Measurements from ENCODE around the gene TNNT3. TPM values are rescaled to one million over a fixed set of nuclear protein-coding genes. Genes with fewer than 3 reads are reported as not detected.
"Not testable (repeated sequence)": the region's sequence is repeated elsewhere in the genome, so short reads cannot be mapped to it uniquely, and the experiment has no call there.

Gene TNNT3
- total RNA-seq, 1 experiment from 2014 or later = 2.3 TPM

GRCh38 chr11:1878137-1879031, 41.1 kb upstream of the TNNT3 start:
- H3K4me3 ChIP-seq = no peak overlapping the region
- H3K27me3 ChIP-seq = no peaks in the 10 kb centered on the region
- peak in 1 of 2 experiments; percentile 12 for DNase-seq
- H3K27ac ChIP-seq = no peak overlapping the region; the same call in 1 of the 2 replicates
- H3K4me1 ChIP-seq = peaks cover 33% of the 10 kb centered on the region
- H3K36me3 ChIP-seq = no peaks in the 10 kb centered on the region
- H3K9me3 ChIP-seq (replicated peaks) = no peaks in the 10 kb centered on the region

DNA sequence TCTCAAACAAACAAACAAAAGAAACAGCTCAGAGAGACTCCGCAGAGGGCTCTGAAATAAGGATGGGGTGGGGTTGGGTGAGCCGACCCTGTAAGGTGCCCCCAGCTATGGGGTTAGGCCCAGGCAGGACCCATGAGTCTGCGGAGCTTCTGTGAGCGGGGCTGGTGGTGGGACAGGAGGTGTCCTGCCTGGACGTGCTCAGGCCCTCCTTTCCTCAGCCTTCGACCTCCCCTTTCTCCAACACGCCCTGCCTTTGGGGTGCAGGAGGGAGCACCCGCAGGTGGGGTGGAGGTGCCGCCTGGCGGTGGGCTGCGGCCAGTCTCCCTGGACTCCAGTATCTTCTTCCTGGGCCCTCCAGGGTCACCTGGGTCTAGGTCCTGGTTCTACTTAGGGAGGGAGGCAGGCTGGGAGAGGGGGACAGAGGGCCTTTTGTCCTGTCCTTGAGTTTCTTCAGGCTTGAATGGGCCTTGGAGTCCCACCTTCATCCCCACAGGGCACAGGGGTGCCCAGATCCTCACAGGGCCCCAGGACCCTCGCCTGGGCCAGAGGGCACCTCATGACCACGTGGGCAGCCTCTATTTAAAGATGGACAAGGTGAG, 40.1 kb upstream of the TNNT3 start:
- DNase-seq = no peak
- H3K4me1 ChIP-seq = peaks cover 33% of the 10 kb centered on the region

DNA sequence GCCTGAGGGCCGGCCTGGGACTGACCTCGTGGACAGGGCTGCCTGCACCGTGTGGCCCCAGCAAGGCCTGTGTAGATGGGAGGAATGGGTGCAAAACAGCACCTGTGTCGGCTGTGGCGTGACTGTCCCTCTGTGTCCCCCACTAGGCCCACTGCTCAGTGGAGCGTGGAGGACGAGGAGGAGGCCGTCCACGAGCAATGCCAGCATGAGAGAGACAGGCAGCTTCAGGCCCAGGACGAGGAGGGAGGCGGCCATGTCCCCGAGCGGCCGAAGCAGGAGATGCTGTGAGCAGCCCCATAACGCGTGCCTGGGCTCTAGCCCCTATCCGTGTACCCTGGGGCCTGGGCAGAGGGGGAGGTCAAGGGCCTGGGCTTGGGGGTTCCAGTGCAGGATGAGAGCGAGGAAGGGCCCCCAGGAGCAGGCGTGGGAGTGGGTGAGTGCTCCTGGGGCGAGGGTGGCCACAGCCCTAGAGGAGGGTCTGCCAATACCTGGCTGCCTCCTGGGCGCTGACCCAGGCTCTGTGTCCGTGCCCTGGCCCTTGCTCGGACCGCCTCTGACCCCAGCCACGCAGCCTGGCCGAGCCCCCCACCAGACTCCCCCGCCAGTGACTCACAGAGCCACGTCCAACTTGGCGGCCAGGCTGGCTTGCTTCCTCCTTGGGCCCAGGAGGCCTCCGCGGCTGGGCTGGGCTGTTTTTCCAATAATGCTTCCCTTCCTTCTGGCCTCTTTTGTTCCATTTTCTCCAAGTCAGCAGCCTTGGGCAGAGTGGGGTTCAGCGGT, 39.4 kb upstream of the TNNT3 start:
- Histone ChIP-seq H3K27ac (0 out of 2 replicates have a peak overlapping the region, but pooled peaks have one; percentile 4), H3K36me3 (no peaks in the 10 kb centered on the region), H3K27me3 (no peaks in the 10 kb centered on the region), H3K4me1 (peaks cover 29% of the 10 kb centered on the region), H3K4me3 (no peak overlapping the region), H3K9me3 (replicated peaks) (no peaks in the 10 kb centered on the region)
- DNase-seq = no peak

More for the DNA sequence above, 40.1 kb upstream of the TNNT3 start:
- Histone ChIP-seq H3K27me3 (no peaks in the 10 kb centered on the region), H3K27ac (no peak overlapping the region), H3K9me3 (replicated peaks) (no peaks in the 10 kb centered on the region), H3K36me3 (no peaks in the 10 kb centered on the region), H3K4me3 (no peak overlapping the region)

DNA sequence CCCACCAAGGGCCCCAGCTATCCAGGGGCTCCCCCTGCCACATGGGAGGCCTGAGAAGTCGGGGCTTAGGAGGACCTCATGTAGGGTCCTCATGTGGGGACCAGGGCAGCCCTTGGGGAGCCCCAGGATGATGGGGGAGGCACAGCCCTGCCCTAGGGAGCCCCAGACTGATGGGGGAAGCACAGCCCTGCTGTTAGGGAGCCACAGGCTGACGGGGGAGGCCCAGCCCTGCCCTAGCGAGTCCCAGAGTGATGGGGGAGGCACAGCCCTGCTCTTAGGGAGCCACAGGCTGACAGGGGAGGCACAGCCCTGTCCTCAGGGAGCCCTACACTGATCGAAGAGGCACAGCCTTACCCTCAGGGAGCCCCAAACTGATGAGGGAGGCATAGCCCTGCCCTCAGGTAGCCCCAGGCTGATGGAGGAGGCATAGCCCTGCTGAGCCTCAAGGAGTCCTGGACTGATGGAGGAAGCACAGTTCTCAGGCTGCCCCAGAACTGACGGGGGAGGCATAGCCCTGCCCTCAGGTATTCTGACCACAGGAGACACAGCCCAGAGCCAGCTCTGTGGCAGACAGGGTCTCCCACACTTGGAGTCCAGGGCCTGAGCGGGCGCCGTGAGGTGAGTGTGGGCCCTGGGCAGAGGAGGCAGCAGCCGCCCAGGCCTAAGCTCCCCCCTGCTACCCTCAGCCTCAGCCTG, 38.6 kb upstream of the TNNT3 start:
- no peak for DNase-seq
- Histone ChIP-seq H3K27ac (0 out of 2 replicates have a peak overlapping the region, but pooled peaks have one; percentile 4), H3K4me3 (no peak overlapping the region), H3K27me3 (no peaks in the 10 kb centered on the region), H3K9me3 (replicated peaks) (no peaks in the 10 kb centered on the region), H3K36me3 (no peaks in the 10 kb centered on the region), H3K4me1 (peaks cover 26% of the 10 kb centered on the region)

- Histone ChIP-seq H3K9me3 (replicated peaks) (no peaks in the 10 kb centered on the region), H3K27ac (peak overlapping the region; percentile 11; the same call in 1 of the 2 replicates), H3K4me3 (no peak overlapping the region), H3K4me1 (peaks cover 23% of the 10 kb centered on the region), H3K36me3 (no peaks in the 10 kb centered on the region), H3K27me3 (no peaks in the 10 kb centered on the region)
- DNase-seq = peak; percentile 50 to 57
Measured at GRCh38 chr11:1881442-1882264, 37.9 kb upstream of the TNNT3 start.

DNA sequence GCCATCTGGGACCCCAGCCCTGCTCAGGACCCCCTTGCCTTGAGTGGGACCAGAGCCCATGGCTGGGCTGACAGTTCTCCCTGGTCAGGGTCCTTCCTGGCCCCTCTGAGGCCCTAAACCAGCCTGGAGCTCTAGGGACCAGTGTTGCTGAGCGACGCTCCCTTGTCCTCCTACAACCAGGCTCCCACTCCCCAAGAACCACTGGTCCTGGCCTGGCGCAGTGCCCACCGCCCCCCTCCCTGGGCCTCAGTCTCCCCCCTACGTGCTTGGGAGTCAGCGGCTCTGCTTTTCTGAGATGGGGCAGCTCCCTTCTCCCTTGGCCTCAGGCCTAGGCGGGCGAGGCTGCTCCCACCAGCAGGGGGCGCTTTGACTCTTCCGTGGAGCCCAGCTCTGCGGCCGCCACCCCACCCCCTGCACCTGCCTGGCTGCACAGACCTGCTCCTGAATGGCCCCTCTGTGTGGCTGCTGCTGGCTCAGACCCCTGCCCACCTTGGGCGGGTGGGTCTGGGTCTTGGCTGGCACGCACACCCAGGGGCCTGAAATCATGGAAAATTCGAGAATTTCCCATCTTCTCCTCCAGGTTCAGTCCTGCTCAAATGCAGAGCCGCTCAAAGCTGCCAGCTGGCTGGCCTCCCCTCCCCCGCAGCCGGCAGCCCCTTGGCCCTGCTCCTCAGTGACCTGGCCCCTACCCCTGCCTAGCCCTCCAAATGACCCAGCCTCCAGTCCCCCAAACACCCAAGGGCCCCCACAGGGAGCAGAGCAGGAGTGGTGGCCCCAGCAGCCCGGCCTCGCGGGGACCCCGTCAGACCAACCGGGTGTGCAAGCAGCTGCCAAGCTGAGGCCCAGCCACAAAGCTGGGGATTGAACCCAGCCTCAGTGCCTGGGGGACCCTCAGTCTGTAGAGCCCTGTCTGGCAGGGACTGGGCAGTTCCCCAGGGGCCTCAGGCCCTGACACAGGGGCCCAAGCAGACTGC, 37.0 kb upstream of the TNNT3 start:
- Histone ChIP-seq H3K9me3 (replicated peaks) (no peaks in the 10 kb centered on the region), H3K4me3 (no peak overlapping the region), H3K27me3 (no peaks in the 10 kb centered on the region), H3K4me1 (peaks cover 19% of the 10 kb centered on the region), H3K36me3 (no peaks in the 10 kb centered on the region), H3K27ac (peak overlapping the region; percentile 11; the same call in 1 of the 2 replicates)
- DNase-seq = peak; percentile 82 to 89

- Histone ChIP-seq H3K27me3 (no peaks in the 10 kb centered on the region), H3K27ac (no peak overlapping the region), H3K36me3 (no peaks in the 10 kb centered on the region), H3K4me3 (no peak overlapping the region), H3K9me3 (replicated peaks) (no peaks in the 10 kb centered on the region), H3K4me1 (peaks cover 12% of the 10 kb centered on the region)
- DNase-seq = no peak
Measured at GRCh38 chr11:1883346-1884302, 35.9 kb upstream of the TNNT3 start.

GRCh38 chr11:1884303-1884700, 35.2 kb upstream of the TNNT3 start:
- Histone ChIP-seq H3K27ac (no peak overlapping the region), H3K9me3 (replicated peaks) (no peaks in the 10 kb centered on the region), H3K4me1 (peaks cover 12% of the 10 kb centered on the region), H3K4me3 (no peak overlapping the region), H3K27me3 (no peaks in the 10 kb centered on the region), H3K36me3 (no peaks in the 10 kb centered on the region)
- DNase-seq = no peak

DNA sequence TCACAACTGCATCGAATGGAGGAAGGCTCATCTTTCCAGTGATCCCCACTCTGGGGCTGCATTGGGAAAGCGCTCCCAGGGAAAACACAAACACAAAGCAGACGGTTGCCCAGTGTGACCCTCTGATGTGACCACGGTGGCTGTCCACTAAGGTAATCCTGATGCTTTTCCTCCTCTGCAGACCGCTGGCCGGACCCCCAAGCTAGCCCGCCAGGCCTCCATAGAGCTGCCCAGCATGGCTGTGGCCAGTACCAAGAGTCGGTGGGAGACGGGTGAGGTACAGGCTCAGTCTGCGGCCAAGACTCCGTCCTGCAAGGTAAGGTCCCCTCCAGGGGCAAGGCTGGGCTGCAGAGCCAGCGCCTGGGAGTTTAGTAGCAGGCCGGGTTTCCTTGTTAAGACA, 33.0 kb upstream of the TNNT3 start:
- DNase-seq; H3K9me3 ChIP-seq (replicated peaks); H3K4me3 ChIP-seq; H3K27me3 ChIP-seq; H3K36me3 ChIP-seq; H3K4me1 ChIP-seq; H3K27ac ChIP-seq: not testable (repeated sequence)

DNA sequence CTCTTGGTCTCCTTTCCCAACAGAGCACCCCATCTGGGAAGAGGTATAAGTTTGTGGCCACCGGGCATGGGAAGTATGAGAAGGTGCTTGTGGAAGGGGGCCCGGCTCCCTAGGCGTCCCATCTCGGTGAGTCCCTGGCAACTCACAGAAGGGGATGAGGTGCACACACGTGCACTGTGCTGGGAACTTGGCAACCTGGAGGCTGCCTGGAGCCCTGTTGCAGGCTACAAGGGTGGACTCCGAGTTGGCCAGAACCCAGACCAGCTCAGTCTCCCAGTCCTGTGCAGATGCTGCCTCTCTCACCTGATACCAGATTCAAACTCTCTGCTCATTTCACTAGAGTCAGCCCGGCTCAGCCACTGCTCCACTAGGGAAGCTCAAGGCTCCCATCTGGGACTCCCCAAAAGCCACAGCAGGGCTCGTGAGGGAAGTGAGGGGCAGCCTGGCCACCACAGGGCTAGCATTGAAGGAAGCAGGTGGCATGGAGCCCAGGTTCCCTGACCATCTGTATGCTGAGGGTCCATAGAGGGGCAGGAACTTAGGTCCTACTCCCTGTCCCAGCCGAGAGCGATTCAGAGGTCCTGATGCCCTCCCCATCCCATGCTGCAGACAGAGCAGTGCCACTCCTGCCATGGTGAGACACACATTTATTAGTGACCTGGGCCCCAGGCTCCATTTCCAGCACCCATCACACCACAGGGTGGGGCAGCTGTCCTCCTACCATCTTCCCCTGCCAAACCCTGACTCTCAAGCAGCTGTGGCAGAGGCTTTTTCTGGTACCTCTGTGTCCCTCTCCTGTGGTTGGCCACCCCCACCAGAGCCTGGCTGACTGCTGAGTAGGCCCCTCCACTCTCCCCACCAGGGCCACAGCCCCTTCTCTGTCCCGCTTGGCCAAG, 31.8 kb upstream of the TNNT3 start:
- Histone ChIP-seq H3K4me3 (no peak overlapping the region), H3K4me1 (no peaks in the 10 kb centered on the region), H3K36me3 (no peaks in the 10 kb centered on the region), H3K27me3 (no peaks in the 10 kb centered on the region), H3K9me3 (replicated peaks) (no peaks in the 10 kb centered on the region), H3K27ac (no peak overlapping the region)
- DNase-seq = no peak

DNA sequence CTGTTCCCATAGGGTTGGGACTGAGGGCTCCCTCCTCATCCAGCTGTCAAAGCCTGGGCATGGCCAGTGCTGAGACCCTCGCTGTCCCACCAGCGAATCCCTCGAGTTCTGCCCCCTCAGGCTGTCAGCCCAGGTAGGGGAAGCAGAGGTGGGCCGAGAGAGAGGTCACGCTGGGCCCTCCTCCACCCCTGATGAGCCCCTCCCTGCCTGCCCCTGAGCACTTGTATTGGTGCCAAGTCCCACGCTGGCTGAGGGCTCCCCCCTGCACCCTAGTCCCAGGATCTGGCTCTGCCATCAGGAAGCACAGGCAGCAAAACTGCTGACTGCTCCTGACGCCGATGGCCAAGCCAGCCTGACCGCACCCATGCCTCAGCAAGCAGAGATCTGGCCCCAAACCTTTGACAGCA, 31.2 kb upstream of the TNNT3 start:
- no peak for DNase-seq
- H3K27me3 ChIP-seq = no peaks in the 10 kb centered on the region
- H3K4me3 ChIP-seq = no peak overlapping the region
- H3K36me3 ChIP-seq = no peaks in the 10 kb centered on the region
- H3K4me1 ChIP-seq = no peaks in the 10 kb centered on the region
- no peaks in the 10 kb centered on the region for H3K9me3 ChIP-seq (replicated peaks)
- no peak overlapping the region for H3K27ac ChIP-seq
